IPS-18a (cell line): ENCODE data around the gene TERT.
"Not testable (repeated sequence)": the region's sequence is repeated elsewhere in the genome, so short reads cannot be mapped to it uniquely, and the experiment has no call there.

Experiments used
- H3K27ac ChIP-seq: one replicate; pipeline ENCODE4 v1.5.1; 2013; ENCODE audit warnings: low read length
- H3K27me3 ChIP-seq: one replicate; pipeline ENCODE4 v1.6.1; 2013; ENCODE audit warnings: mild to moderate bottlenecking, low read length; ENCODE audit not compliant: control insufficient read depth, insufficient read depth
- H3K36me3 ChIP-seq: one replicate; pipeline ENCODE4 v1.6.1; 2013; ENCODE audit warnings: low read depth, low read length; ENCODE audit not compliant: control insufficient read depth
- H3K4me1 ChIP-seq: one replicate; pipeline ENCODE4 v1.6.1; 2013; ENCODE audit warnings: low read depth, low read length; ENCODE audit not compliant: control insufficient read depth
- H3K4me3 ChIP-seq: one replicate; pipeline ENCODE4 v1.5.1; 2013; ENCODE audit warnings: low read length
- H3K9ac ChIP-seq: one replicate; pipeline ENCODE4 v1.6.1; 2013; ENCODE audit warnings: mild to moderate bottlenecking, low read length, moderate library complexity
- H3K9me3 ChIP-seq: one replicate; pipeline ENCODE4 v1.6.1; 2013; ENCODE audit warnings: low read depth, low read length; ENCODE audit not compliant: control insufficient read depth

Gene TERT

GRCh38 chr5:1329111-1329579 is 34.3 kb upstream of the TERT start:
- H3K4me1 ChIP-seq: no peaks in the 10 kb centered on the region
- peaks cover 61% of the 10 kb centered on the region for H3K36me3 ChIP-seq
- H3K27me3 ChIP-seq: no peaks in the 10 kb centered on the region
- no peak overlapping the region for H3K27ac ChIP-seq
- no peak overlapping the region for H3K4me3 ChIP-seq
- H3K9me3 ChIP-seq: no peaks in the 10 kb centered on the region
- H3K9ac ChIP-seq: no peak overlapping the region

- not testable (repeated sequence) for H3K9ac ChIP-seq, H3K27ac ChIP-seq, H3K4me1 ChIP-seq, H3K27me3 ChIP-seq, H3K4me3 ChIP-seq, H3K9me3 ChIP-seq
- H3K36me3 ChIP-seq: peaks cover 61% of the 10 kb centered on the region
Measured at GRCh38 chr5:1328237-1329110, 33.6 kb upstream of the TERT start.

DNA sequence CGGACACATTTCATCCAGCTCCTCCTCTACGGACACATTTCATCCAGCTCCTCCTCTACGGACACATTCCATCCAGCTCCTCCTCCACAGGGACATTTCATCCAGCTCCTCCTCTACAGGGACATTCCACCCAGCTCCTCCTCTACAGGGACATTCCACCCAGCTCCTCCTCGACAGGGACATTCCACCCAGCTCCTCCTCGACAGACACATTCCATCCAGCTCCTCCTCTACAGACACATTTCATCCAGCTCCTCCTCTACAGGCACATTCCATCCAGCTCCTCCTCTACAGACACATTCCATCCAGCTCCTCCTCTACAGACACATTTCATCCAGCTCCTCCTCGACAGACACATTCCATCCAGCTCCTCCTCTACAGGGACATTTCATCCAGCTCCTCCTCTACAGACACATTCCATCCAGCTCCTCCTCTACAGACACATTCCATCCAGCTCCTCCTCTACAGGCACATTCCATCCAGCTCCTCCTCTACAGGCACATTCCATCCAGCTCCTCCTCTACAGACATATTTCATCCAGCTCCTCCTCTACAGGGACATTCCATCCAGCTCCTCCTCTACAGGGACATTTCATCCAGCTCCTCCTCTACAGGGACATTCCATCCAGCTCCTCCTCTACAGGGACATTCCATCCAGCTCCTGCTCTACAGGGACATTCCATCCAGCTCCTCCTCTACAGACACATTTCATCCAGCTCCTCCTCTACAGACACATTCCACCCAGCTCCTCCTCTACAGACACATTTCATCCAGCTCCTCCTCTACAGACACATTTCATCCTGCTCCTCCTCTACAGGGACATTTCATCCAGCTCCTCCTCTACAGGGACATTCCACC is 32.3 kb upstream of the TERT start:
- not testable (repeated sequence) for H3K4me3 ChIP-seq, H3K9me3 ChIP-seq, H3K27me3 ChIP-seq, H3K9ac ChIP-seq, H3K4me1 ChIP-seq, H3K27ac ChIP-seq
- H3K36me3 ChIP-seq: peaks cover 59% of the 10 kb centered on the region

GRCh38 chr5:1326532-1326875 is 31.6 kb upstream of the TERT start:
- not testable (repeated sequence) for H3K27ac ChIP-seq, H3K27me3 ChIP-seq, H3K4me1 ChIP-seq, H3K9ac ChIP-seq, H3K9me3 ChIP-seq, H3K4me3 ChIP-seq
- H3K36me3 ChIP-seq: peaks cover 53% of the 10 kb centered on the region

DNA sequence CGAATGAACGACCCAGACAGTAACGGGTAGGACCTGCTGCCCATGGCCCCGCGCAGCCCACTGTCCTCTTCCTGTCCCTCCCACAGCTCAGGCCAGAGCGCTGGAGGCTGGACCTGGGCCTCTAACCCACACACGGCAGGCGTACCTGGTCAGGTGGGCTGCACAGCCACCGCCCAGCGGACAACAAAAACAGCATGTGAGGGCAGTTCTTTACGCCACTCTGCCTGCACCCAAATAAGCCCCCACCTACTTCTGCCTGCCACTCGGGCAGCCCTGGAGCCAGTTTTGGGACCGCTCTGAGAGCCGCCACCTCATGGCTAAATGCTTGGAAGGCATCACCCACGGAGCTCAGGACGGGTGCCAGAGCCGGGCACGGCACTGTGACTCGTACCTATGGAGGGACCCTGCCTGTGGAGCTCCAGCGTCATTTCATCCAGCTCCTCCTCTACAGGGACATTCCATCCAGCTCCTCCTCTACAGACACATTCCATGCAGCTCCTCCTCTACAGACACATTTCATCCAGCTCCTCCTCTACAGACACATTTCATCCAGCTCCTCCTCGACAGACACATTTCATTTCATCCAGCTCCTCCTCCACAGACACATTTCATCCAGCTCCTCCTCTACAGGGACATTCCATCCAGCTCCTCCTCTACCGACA is 31.1 kb upstream of the TERT start:
- Histone ChIP-seq H3K4me3 (no peak overlapping the region), H3K9me3 (no peaks in the 10 kb centered on the region), H3K27me3 (no peaks in the 10 kb centered on the region), H3K4me1 (no peaks in the 10 kb centered on the region), H3K36me3 (peaks cover 53% of the 10 kb centered on the region), H3K27ac (no peak overlapping the region), H3K9ac (no peak overlapping the region)

GRCh38 chr5:1325191-1325741 is 30.4 kb upstream of the TERT start:
- H3K9ac ChIP-seq: no peak overlapping the region
- no peak overlapping the region for H3K27ac ChIP-seq
- peaks cover 54% of the 10 kb centered on the region for H3K36me3 ChIP-seq
- H3K4me1 ChIP-seq: no peaks in the 10 kb centered on the region
- H3K27me3 ChIP-seq: no peaks in the 10 kb centered on the region
- no peak overlapping the region for H3K4me3 ChIP-seq
- no peaks in the 10 kb centered on the region for H3K9me3 ChIP-seq

- Histone ChIP-seq H3K4me1 (no peaks in the 10 kb centered on the region), H3K9me3 (no peaks in the 10 kb centered on the region), H3K27ac (no peak overlapping the region), H3K36me3 (peaks cover 54% of the 10 kb centered on the region), H3K27me3 (no peaks in the 10 kb centered on the region), H3K4me3 (no peak overlapping the region), H3K9ac (no peak overlapping the region)
Measured at GRCh38 chr5:1324719-1325190, 29.9 kb upstream of the TERT start.

- no peaks in the 10 kb centered on the region for H3K27me3 ChIP-seq
- H3K9ac ChIP-seq: no peak overlapping the region
- H3K27ac ChIP-seq: no peak overlapping the region
- H3K4me3 ChIP-seq: no peak overlapping the region
- H3K36me3 ChIP-seq: peaks cover 58% of the 10 kb centered on the region
- no peaks in the 10 kb centered on the region for H3K9me3 ChIP-seq
- H3K4me1 ChIP-seq: no peaks in the 10 kb centered on the region
Measured at GRCh38 chr5:1324301-1324700, 29.4 kb upstream of the TERT start.

GRCh38 chr5:1323803-1324173 is 28.9 kb upstream of the TERT start:
- Histone ChIP-seq H3K9me3 (no peaks in the 10 kb centered on the region), H3K4me3 (no peak overlapping the region), H3K9ac (no peak overlapping the region), H3K27me3 (no peaks in the 10 kb centered on the region), H3K36me3 (peaks cover 60% of the 10 kb centered on the region), H3K4me1 (no peaks in the 10 kb centered on the region), H3K27ac (no peak overlapping the region)

DNA sequence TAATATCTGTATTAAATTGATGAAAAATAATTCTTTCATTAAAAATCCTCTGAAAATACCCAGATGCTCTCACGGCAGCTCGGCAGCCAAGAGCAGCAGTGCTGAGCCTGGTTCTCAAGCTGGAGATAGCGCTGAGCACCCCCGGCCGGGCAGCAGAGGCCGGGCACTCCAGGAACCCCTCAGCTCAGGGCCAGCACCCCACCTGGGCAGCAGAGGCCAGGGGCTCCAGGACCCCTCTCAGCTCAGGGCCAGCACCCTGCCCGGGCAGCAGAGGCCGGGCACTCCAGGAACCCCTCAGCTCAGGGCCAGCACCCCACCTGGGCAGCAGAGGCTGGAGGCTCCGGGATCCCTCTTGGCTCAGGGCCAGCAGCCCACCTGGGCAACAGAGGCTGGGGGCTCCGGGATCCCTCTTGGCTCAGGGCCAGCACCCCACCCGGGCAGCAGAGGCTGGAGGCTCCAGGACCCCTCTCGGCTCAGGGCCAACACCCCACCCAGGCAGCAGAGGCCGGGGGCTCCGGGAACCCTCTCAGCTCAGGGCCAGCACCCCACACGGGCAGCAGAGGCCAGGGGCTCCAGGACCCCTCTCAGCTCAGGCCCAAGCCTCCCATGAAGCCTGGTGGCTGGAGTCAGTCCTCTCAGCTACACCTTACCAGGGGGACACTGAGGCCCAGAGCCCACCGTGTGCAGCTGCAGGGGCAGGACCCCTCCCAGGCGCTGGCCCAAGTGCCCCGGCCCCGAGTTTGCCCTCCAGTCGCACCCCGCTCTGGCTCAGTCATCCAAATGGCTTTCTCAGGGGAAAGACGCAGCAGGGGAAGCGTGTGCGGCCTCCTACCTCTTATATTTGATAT is 28.3 kb upstream of the TERT start:
- H3K4me3 ChIP-seq: no peak overlapping the region
- peaks cover 60% of the 10 kb centered on the region for H3K36me3 ChIP-seq
- H3K4me1 ChIP-seq: no peaks in the 10 kb centered on the region
- no peak overlapping the region for H3K27ac ChIP-seq
- H3K9ac ChIP-seq: no peak overlapping the region
- H3K27me3 ChIP-seq: no peaks in the 10 kb centered on the region
- H3K9me3 ChIP-seq: no peaks in the 10 kb centered on the region
